Measurements from ENCODE around the gene CATSPERD. TPM values are rescaled to one million over a fixed set of nuclear protein-coding genes. Genes with fewer than 3 reads are reported as not detected.

CATSPERD gene
- total and polyA plus RNA-seq, 9 of the 15 experiments (the other 6 are each of a cell fraction or from before 2014, with no cell fraction given): not detected

GRCh38 chr19:5698635-5699422, 21.6 kb upstream of the CATSPERD start:
- H3K9ac ChIP-seq (ENCODE audit: insufficient read depth in 1 of 2, low read depth in 2 of 2, low read length in 2 of 2): peak overlapping the region in 1 of 2 experiments; percentile 45; a peak in 2 of 4 replicates
- peaks cover 83% of the 10 kb centered on the region; the same call in 2 of the 3 replicates for H3K36me3 ChIP-seq (ENCODE audit: control insufficient read depth, insufficient read depth, low read length)
- FAIRE-seq (no peak), DNase-seq (ENCODE audit: extremely low read depth in 1 of 4, low spot score in 3 of 4) (no peak), ATAC-seq (no peak)
- H3K9me3 ChIP-seq (replicated peaks; ENCODE audit: control insufficient read depth, insufficient read depth, low read depth, low read length): no peaks in the 10 kb centered on the region
- no peak overlapping the region for H3K4me3 ChIP-seq
- no peak overlapping the region for H3K27ac ChIP-seq (ENCODE audit: extremely low read depth, low read depth, low read length)
- POLR2A ChIA-PET: interaction anchor here (0.6 to 2.7 kb wide), 8 partner anchors 9 to 1536 kb away, joined by 3 to 34 read pairs (median 4); partner anchors contain the start of gene RPL36
- CTCF ChIA-PET (ENCODE audit: low intra/inter-chr PET ratio): no interaction called here
- 90% methylated on average over 38 of the region's 38 CpGs for WGBS (ENCODE audit: insufficient coverage, low coverage, missing lambda C conversion rate)
- H2AFZ ChIP-seq (ENCODE audit: low read depth, low read length): no peak overlapping the region
- H3K4me2 ChIP-seq (ENCODE audit: insufficient read depth, low read length): no peak overlapping the region
- no peaks in the 10 kb centered on the region for H3K9me1 ChIP-seq (ENCODE audit: control insufficient read depth, insufficient read depth, low read length)
- no peaks in the 10 kb centered on the region for H3K27me3 ChIP-seq (ENCODE audit: control insufficient read depth in 2 of 2, insufficient read depth in 2 of 2, low read length in 2 of 2)
- intact Hi-C loops (cut with micrococcal nuclease): no loop called here
- peaks cover 41% of the 10 kb centered on the region for H3K79me2 ChIP-seq (ENCODE audit: control insufficient read depth, insufficient read depth, low read length)
- H3K4me1 ChIP-seq (replicated peaks in 1 of 2; ENCODE audit: control insufficient read depth in 2 of 2, insufficient read depth in 2 of 2, low read length in 2 of 2): peaks cover 0 to 58% of the 10 kb centered on the region in 2 experiments; a peak in 2 of 5 replicates
- in situ Hi-C loops (cut with MboI): no loop called here
- peaks cover 33% of the 10 kb centered on the region for H4K20me1 ChIP-seq (replicated peaks; ENCODE audit: control insufficient read depth, insufficient read depth, low read length)
- BruUV-seq (replicated peaks): no TSS peak
- TF ChIP-seq ZNF165 (CRISPR knock-in tag; IDR thresholded peaks at IDR 0.05; ENCODE audit: borderline replicate concordance) (no peak), SMARCC2 (IDR thresholded peaks at IDR 0.05; ENCODE audit: low read depth) (no peak), ZNF449 (CRISPR knock-in tag; IDR thresholded peaks at IDR 0.05) (no peak), WHSC1 (IDR thresholded peaks at IDR 0.05; ENCODE audit: low read length) (no peak), TAF15 (IDR thresholded peaks at IDR 0.05; ENCODE audit: low read depth, low read length) (no peak), ZNF77 (CRISPR knock-in tag; IDR thresholded peaks at IDR 0.05) (no peak), ZNF324 (CRISPR knock-in tag; IDR thresholded peaks at IDR 0.05) (no peak), POLR2G (IDR thresholded peaks at IDR 0.05; ENCODE audit: low read depth, low read length) (peak; percentile 71), TRIM28 (IDR thresholded peaks at IDR 0.05) (no peak), ZNF280A (IDR thresholded peaks at IDR 0.05; ENCODE audit: low read depth, partially characterized antibody) (no peak), KLF6 (CRISPR knock-in tag; IDR thresholded peaks at IDR 0.05; ENCODE audit: borderline replicate concordance) (no peak), PREB (CRISPR knock-in tag; IDR thresholded peaks at IDR 0.05) (no peak), ZNF79 (CRISPR knock-in tag; IDR thresholded peaks at IDR 0.05; ENCODE audit: low read depth) (no peak), RBFOX2 (IDR thresholded peaks at IDR 0.05; ENCODE audit: low read depth, low read length) (peak; percentile 56; the same call in 1 of the 2 replicates), RBM22 (IDR thresholded peaks at IDR 0.05; ENCODE audit: low read depth, low read length, poor library complexity, severe bottlenecking) (peak; percentile 84), HOMEZ (CRISPR knock-in tag; IDR thresholded peaks at IDR 0.05) (no peak)

Measured in K562 (cell line).